Cardiac muscle cell (in vitro differentiated cells and primary cell): ENCODE measurements around the gene LRRC32. TPM values are rescaled to one million over a fixed set of nuclear protein-coding genes. Genes with fewer than 3 reads are reported as not detected.

ENCODE experiments used
- DNase-seq, 2 donors: peaks; one replicate each; pipeline versions ENCODE4 v3.0.0 to v3.0.0-alpha.2; 2010 to 2017; ENCODE audit warnings: low read depth in 1 of 2, low spot score in 1 of 2
- H3K27ac ChIP-seq: fragments of 200-600 bp; sonication (generic); 2 replicates; pipeline ENCODE4 v1.5.1; 2016
- H3K27me3 ChIP-seq: fragments of 200-600 bp; sonication (generic); 2 replicates; pipeline ENCODE4 v1.6.0; 2016; ENCODE audit warnings: control low read depth
- H3K36me3 ChIP-seq: fragments of 200-600 bp; sonication (generic); 2 replicates; pipeline ENCODE4 v1.5.1; 2016; ENCODE audit warnings: control low read depth
- H3K4me1 ChIP-seq: fragments of 200-600 bp; sonication (generic); 2 replicates; pipeline ENCODE4 v1.8.1; 2017; ENCODE audit warnings: low read depth, mild to moderate bottlenecking, mixed run types
- H3K4me3 ChIP-seq: fragments of 200-600 bp; sonication (generic); 2 replicates; pipeline ENCODE4 v1.5.1; 2016; ENCODE audit warnings: mild to moderate bottlenecking
- H3K9me3 ChIP-seq: fragments of 200-600 bp; sonication (generic); 2 replicates; pipeline ENCODE4 v1.5.1; 2017; ENCODE audit warnings: low read depth, mild to moderate bottlenecking, control low read depth
- CTCF ChIP-seq: IDR thresholded peaks from 2 replicates; pipeline ENCODE4 v1.5.1; 2012; ENCODE audit warnings: low read depth, mild to moderate bottlenecking, low read length
- polyA plus RNA-seq: library from polyadenylated mRNA; unstranded; fragments of >200 nt; fragmentation: Nextera tagmentation; extraction: Ambion mirVana; gene quantifications from 2 replicates; pipeline ENCODE4 v1.2.1, GENCODE V29; 2016
- total RNA-seq: library from RNA; depleted of rRNA; stranded (reverse); fragments of >200 nt; gene quantifications from 2 replicates; pipeline ENCODE4 v1.2.3, GENCODE V29; 2016

Gene LRRC32
- total and polyA plus RNA-seq, 2 experiments from 2014 or later = 6.3 to 21.8 TPM

DNA sequence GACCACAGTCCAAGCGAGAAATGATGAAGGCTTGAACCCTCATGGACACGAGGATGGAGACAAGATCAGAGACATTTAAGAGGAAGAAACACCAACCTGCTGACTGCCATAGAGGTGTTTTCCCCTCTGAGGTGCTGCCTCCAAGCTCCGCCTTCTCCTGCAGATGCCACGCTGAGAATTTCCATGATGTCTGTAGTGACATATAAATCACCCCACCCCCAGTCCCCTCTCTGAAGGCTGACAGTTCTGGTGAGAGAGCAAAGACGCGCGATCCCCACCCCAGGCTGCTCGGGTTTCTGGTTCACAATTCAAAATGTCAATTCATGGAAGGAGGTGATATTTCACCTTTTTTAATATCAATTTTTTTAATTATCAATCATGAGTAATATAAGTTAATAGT is 28.2 kb downstream of the LRRC32 start:
- Histone ChIP-seq H3K4me1 (peaks cover 11% of the 10 kb centered on the region), H3K9me3 (no peaks in the 10 kb centered on the region), H3K4me3 (no peak overlapping the region), H3K36me3 (no peaks in the 10 kb centered on the region), H3K27ac (no peak overlapping the region), H3K27me3 (no peaks in the 10 kb centered on the region)
- DNase-seq = no peak
- TF ChIP-seq CTCF = no peak

- Histone ChIP-seq H3K27ac (no peak overlapping the region), H3K36me3 (no peaks in the 10 kb centered on the region), H3K9me3 (no peaks in the 10 kb centered on the region), H3K27me3 (no peaks in the 10 kb centered on the region), H3K4me3 (no peak overlapping the region), H3K4me1 (peaks cover 11% of the 10 kb centered on the region)
- TF ChIP-seq CTCF = no peak
- DNase-seq = no peak
These were observed 28.6 kb downstream of the LRRC32 start for GRCh38 chr11:76641905-76642304.

DNA sequence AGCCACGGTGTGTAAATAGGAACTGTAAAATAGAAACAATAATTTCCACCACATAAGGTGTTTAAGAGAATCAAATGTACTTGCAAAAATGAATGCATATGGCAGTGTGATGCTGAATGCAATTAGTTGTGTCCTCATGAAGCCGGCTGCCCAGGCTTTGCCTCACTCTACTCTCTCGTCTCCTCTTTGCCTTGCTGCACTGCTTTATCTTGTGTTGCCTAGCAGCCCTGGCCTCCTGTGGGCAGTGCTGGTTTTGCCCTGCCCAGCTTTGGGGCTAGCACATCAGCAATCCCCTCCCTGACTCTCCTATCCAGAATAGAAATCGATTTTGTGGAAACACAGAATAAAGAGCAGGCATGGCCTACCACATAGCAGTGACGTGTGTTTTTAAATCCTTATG is 30.0 kb downstream of the LRRC32 start:
- H3K27ac ChIP-seq = no peak overlapping the region
- peak in 1 of 2 donors; percentile 46 for DNase-seq
- no peak for TF ChIP-seq CTCF

DNA sequence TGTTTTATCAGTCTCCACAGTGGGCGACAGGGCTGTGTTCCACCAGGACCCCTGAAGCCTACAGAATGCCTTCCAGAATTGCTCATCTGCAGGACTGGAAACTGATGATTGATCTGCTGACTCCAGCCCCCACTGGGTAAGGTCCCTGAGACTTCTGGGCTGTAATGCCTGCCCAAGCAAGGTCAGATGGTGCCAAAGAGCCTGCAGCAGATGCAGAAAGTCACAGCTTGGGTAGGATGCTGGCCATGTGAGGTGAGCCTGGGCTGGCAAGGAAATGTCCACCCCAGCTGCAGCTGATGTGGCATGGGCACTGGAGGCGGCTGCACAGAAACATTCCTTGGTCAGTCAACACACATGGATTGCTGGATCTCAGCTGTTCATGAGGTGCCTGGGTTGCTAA is 30.9 kb downstream of the LRRC32 start:
- no peak for DNase-seq
- TF ChIP-seq CTCF = no peak
- H3K9me3 ChIP-seq = no peaks in the 10 kb centered on the region

More for the DNA sequence above, 30.0 kb downstream of the LRRC32 start:
- peaks cover 11% of the 10 kb centered on the region for H3K4me1 ChIP-seq
- no peak overlapping the region for H3K4me3 ChIP-seq
- H3K36me3 ChIP-seq = no peaks in the 10 kb centered on the region
- no peaks in the 10 kb centered on the region for H3K9me3 ChIP-seq
- no peaks in the 10 kb centered on the region for H3K27me3 ChIP-seq

GRCh38 chr11:76638270-76639197 is 32.0 kb downstream of the LRRC32 start:
- H3K27me3 ChIP-seq = no peaks in the 10 kb centered on the region
- H3K9me3 ChIP-seq = no peaks in the 10 kb centered on the region
- DNase-seq = no peak
- TF ChIP-seq CTCF = no peak
- no peaks in the 10 kb centered on the region for H3K36me3 ChIP-seq
- no peak overlapping the region for H3K4me3 ChIP-seq
- H3K4me1 ChIP-seq = peaks cover 11% of the 10 kb centered on the region
- H3K27ac ChIP-seq = no peak overlapping the region

More for the DNA sequence above, 30.9 kb downstream of the LRRC32 start:
- H3K4me1 ChIP-seq = peaks cover 11% of the 10 kb centered on the region
- H3K27ac ChIP-seq = no peak overlapping the region
- no peak overlapping the region for H3K4me3 ChIP-seq
- no peaks in the 10 kb centered on the region for H3K27me3 ChIP-seq
- H3K36me3 ChIP-seq = no peaks in the 10 kb centered on the region
